Loucy (cell line): ENCODE results near the gene CACHD1.

ENCODE experiments used
- H2AFZ ChIP-seq: fragments of 200-600 bp; sonication (generic); 2 replicates; pipeline ENCODE4 v1.6.0; 2016; ENCODE audit warnings: antibody characterized with exemption, mild to moderate bottlenecking, low read length, moderate library complexity
- H3F3A ChIP-seq: fragments of 200-600 bp; 2 replicates; pipeline ENCODE4 v1.6.0; 2016; ENCODE audit warnings: antibody characterized with exemption, low read depth, mild to moderate bottlenecking
- H3K27me3 ChIP-seq: fragments of 200-600 bp; sonication (generic); 2 replicates; pipeline ENCODE4 v1.6.1; 2014; ENCODE audit warnings: low read length, mild to moderate bottlenecking; ENCODE audit not compliant: insufficient read depth, poor library complexity, severe bottlenecking
- H3K36me3 ChIP-seq: fragments of 200-600 bp; sonication (generic); 2 replicates; pipeline ENCODE4 v1.6.1; 2016; ENCODE audit warnings: low read length; ENCODE audit not compliant: insufficient read depth
- H3K4me1 ChIP-seq: fragments of 200-600 bp; sonication (generic); 2 replicates; pipeline ENCODE4 v1.5.1; 2014; ENCODE audit warnings: low read length, mild to moderate bottlenecking; ENCODE audit not compliant: insufficient read depth, poor library complexity, severe bottlenecking
- H3K4me2 ChIP-seq: fragments of 200-600 bp; sonication (generic); 2 replicates; pipeline ENCODE4 v1.6.0; 2014; ENCODE audit warnings: antibody characterized with exemption, low read length, low read depth, mild to moderate bottlenecking; ENCODE audit not compliant: poor library complexity, severe bottlenecking
- H3K4me3 ChIP-seq: fragments of 200-600 bp; sonication (generic); 2 replicates; pipeline ENCODE4 v1.5.1; 2014; ENCODE audit warnings: low read length, mild to moderate bottlenecking, mixed read lengths; ENCODE audit not compliant: poor library complexity, severe bottlenecking
- H3K79me2 ChIP-seq: fragments of 200-600 bp; sonication (generic); 2 replicates; pipeline ENCODE4 v1.6.1; 2014; ENCODE audit warnings: low read length; ENCODE audit not compliant: insufficient read depth
- H3K9ac ChIP-seq: fragments of 200-600 bp; sonication (generic); 2 replicates; pipeline ENCODE4 v1.6.0; 2014; ENCODE audit warnings: mild to moderate bottlenecking, low read depth, low read length, moderate library complexity; ENCODE audit not compliant: poor library complexity, severe bottlenecking
- H3K9me2 ChIP-seq: fragments of 200-600 bp; sonication (generic); replicated peaks from 2 replicates; pipeline ENCODE4 v1.6.1; 2016; ENCODE audit warnings: low read depth, low read length, mixed read lengths
- H3K9me3 ChIP-seq: fragments of 200-600 bp; sonication (generic); 2 replicates; pipeline ENCODE4 v1.6.1; 2014; ENCODE audit warnings: mild to moderate bottlenecking, antibody characterized with exemption, low read length, low read depth; ENCODE audit not compliant: insufficient read depth
- H4K20me1 ChIP-seq: fragments of 200-600 bp; sonication (generic); 2 replicates; pipeline ENCODE4 v1.6.0; 2014; ENCODE audit warnings: antibody characterized with exemption, low read length, mild to moderate bottlenecking; ENCODE audit not compliant: insufficient read depth, poor library complexity, severe bottlenecking
- CTCF ChIP-seq: fragments of 200-600 bp; sonication (generic); conservative IDR thresholded peaks from 2 replicates; pipeline ENCODE4 v1.5.1; 2014; ENCODE audit warnings: mild to moderate bottlenecking, antibody characterized with exemption, low read length
- EZH2phosphoT487 ChIP-seq: fragments of 200-600 bp; IDR thresholded peaks from 2 replicates; pipeline ENCODE4 v1.6.1; 2018; ENCODE audit warnings: antibody characterized with exemption, mild to moderate bottlenecking, moderate library complexity, borderline replicate concordance

The CACHD1 gene

GRCh38 chr1:64651841-64652240 is 181.9 kb downstream of the CACHD1 start:
- H3K4me3 ChIP-seq: no peak overlapping the region
- no peaks in the 10 kb centered on the region for H3F3A ChIP-seq
- H3K4me2 ChIP-seq: no peak overlapping the region
- no peaks in the 10 kb centered on the region for H4K20me1 ChIP-seq
- no peak overlapping the region for H2AFZ ChIP-seq
- no peak for TF ChIP-seq CTCF
- TF ChIP-seq EZH2phosphoT487: no peak
- H3K9me3 ChIP-seq: no peaks in the 10 kb centered on the region
- H3K9ac ChIP-seq: no peak overlapping the region
- H3K79me2 ChIP-seq: no peaks in the 10 kb centered on the region
- peaks cover 28% of the 10 kb centered on the region; the same call in 1 of the 2 replicates for H3K36me3 ChIP-seq
- no peaks in the 10 kb centered on the region for H3K4me1 ChIP-seq
- H3K27me3 ChIP-seq: no peaks in the 10 kb centered on the region
- no peaks in the 10 kb centered on the region for H3K9me2 ChIP-seq

GRCh38 chr1:64653466-64653865 is 183.5 kb downstream of the CACHD1 start:
- Histone ChIP-seq H3K4me2 (no peak overlapping the region), H3K4me1 (no peaks in the 10 kb centered on the region), H4K20me1 (no peaks in the 10 kb centered on the region), H3K9me3 (no peaks in the 10 kb centered on the region), H3K4me3 (no peak overlapping the region), H3K27me3 (no peaks in the 10 kb centered on the region), H2AFZ (no peak overlapping the region), H3K79me2 (no peaks in the 10 kb centered on the region), H3K9me2 (no peaks in the 10 kb centered on the region), H3K36me3 (peaks cover 22% of the 10 kb centered on the region; the same call in 1 of the 2 replicates), H3K9ac (no peak overlapping the region), H3F3A (no peaks in the 10 kb centered on the region)
- TF ChIP-seq EZH2phosphoT487: no peak
- TF ChIP-seq CTCF: no peak

GRCh38 chr1:64654519-64655341 is 184.8 kb downstream of the CACHD1 start:
- H2AFZ ChIP-seq: no peak overlapping the region
- H3K4me3 ChIP-seq: no peak overlapping the region
- H3K9me2 ChIP-seq: no peaks in the 10 kb centered on the region
- H4K20me1 ChIP-seq: no peaks in the 10 kb centered on the region
- no peaks in the 10 kb centered on the region for H3K4me1 ChIP-seq
- no peaks in the 10 kb centered on the region for H3F3A ChIP-seq
- no peak for TF ChIP-seq EZH2phosphoT487
- H3K79me2 ChIP-seq: no peaks in the 10 kb centered on the region
- no peaks in the 10 kb centered on the region for H3K9me3 ChIP-seq
- no peak overlapping the region for H3K9ac ChIP-seq
- no peak overlapping the region for H3K4me2 ChIP-seq
- no peaks in the 10 kb centered on the region for H3K27me3 ChIP-seq
- H3K36me3 ChIP-seq: peaks cover 35% of the 10 kb centered on the region; the same call in 1 of the 2 replicates
